ENCODE results near the gene STEAP3.

DNA sequence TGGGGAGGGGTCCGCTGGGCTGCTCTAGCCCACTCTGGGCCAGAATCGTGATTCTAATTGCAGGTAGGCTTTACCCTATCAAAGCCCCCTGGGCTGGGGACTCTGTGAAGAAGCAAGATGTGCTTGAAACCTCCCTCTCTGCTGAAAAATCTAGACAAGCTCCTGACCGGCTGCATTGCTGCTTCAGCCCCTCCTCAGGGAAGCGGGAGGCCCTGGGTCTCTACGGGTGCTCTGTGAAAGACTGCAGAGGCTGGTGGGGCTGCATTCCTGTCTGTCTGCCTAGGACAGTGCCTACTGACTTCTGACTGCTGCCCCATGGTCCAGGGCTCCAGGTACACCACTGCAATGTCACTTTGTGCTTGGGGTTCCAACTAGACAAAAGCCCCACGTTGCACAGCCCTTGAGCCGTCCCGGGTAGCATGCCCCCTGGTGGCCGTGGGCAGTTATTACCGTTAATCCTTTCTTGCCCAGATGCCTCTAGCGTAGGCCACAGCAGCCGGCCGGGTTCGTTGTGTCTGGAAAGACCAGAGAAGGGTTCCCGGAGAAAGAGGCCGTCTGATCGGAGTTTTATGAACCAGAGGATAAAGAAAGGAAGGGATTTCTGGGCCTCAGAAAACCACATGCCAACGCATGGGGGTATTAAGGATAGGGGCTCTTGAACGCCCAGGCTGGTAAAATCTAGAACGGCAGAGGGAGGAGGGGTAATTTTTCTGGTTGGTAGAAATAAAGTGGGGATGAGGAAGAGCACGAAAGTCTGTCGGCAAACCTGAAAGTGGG lies 49.2 kb upstream of the STEAP3 start:
- TF ChIP-seq POLR2A (IDR thresholded peaks at IDR 0.05) = no peak
- TF ChIP-seq, protein P1, sequence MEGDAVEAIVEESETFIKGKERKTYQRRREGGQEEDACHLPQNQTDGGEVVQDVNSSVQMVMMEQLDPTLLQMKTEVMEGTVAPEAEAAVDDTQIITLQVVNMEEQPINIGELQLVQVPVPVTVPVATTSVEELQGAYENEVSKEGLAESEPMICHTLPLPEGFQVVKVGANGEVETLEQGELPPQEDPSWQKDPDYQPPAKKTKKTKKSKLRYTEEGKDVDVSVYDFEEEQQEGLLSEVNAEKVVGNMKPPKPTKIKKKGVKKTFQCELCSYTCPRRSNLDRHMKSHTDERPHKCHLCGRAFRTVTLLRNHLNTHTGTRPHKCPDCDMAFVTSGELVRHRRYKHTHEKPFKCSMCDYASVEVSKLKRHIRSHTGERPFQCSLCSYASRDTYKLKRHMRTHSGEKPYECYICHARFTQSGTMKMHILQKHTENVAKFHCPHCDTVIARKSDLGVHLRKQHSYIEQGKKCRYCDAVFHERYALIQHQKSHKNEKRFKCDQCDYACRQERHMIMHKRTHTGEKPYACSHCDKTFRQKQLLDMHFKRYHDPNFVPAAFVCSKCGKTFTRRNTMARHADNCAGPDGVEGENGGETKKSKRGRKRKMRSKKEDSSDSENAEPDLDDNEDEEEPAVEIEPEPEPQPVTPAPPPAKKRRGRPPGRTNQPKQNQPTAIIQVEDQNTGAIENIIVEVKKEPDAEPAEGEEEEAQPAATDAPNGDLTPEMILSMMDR (IDR thresholded peaks at IDR 0.05) = peak; percentile 20 to 50 (median 28)
- no peak for TF ChIP-seq EP300 (IDR thresholded peaks at IDR 0.05)
